ENCODE data around the gene SLC35A4.
A peak's percentile ranks its signal among the peaks of the same experiment; 100 is the strongest.

DNA sequence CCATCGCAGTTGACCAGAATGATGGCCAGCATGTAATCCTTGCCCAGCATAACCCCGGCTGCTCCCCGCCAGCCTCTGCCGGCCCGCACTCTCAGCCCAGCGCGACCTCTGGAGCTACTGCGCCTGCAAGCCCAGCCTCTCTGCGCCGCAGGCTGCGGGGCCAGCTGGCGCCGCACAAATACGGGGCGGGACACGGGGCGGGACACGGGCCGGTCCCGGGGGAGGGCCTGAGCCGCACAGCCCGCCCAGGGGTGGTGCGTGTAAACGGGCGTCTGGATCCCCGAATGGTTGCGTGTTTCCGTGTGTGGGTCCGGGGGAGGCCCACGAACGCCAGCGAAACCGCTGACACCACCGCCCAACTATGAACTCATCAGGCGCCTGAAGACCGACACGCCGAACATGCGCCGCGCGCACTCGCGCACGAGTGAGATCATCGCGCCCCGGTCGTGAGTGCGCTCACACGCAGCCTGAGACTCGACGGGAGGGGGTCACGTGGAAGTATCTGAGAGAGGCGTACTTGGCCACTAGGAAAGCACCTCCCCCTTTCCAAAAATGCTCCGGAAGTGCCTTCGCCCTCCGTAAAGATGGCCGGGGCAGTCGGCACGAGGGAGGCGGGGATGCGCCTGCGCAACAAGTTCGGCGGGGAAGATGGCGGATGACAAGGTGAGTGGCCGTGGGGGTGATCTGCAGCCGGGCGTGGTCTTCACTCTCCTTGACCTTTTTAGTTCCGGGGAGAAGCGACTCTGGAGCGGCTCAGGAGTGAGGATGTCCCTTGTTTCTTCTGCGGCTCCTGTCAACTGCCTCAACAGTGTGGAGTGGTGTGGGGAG is at the start of gene SLC35A4, which contains the start of gene APBB3:
- peak; percentile 82 for TF ChIP-seq TAF1 (IDR thresholded peaks at IDR 0.05; ENCODE audit: low read depth)
- no peak; the same call in 1 of the 2 replicates for TF ChIP-seq EP300 (IDR thresholded peaks at IDR 0.05; ENCODE audit: borderline replicate concordance)
- no peak for TF ChIP-seq TEAD4 (IDR thresholded peaks at IDR 0.05)
- TF ChIP-seq, protein P1, sequence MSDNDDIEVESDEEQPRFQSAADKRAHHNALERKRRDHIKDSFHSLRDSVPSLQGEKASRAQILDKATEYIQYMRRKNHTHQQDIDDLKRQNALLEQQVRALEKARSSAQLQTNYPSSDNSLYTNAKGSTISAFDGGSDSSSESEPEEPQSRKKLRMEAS (IDR thresholded peaks at IDR 0.05), result peak; percentile 99

All from Ishikawa (cell line).